CD14-positive monocyte (primary cell): ENCODE results near the gene PTPRN2. TPM values are rescaled to one million over a fixed set of nuclear protein-coding genes. Genes with fewer than 3 reads are reported as not detected.

Experiments
- DNase-seq, 3 donors: peaks; one replicate each; pipeline ENCODE4 v3.0.0-alpha.2; 2011 to 2022
- H2AFZ ChIP-seq: 2 replicates; pipeline ENCODE4 v1.6.0; 2012; ENCODE audit warnings: mild to moderate bottlenecking, low read depth, low read length, inconsistent platforms; ENCODE audit not compliant: insufficient read depth, poor library complexity, severe bottlenecking
- H3K27ac ChIP-seq, 2 donors: 1 replicate in 1 of 2; 2 replicates in 1 of 2; pipeline ENCODE4 v1.5.1; 2012 to 2013; ENCODE audit warnings: low read length in 2 of 2, control low read depth in 1 of 2, inconsistent platforms in 1 of 2, low read depth in 1 of 2, mild to moderate bottlenecking in 1 of 2
- H3K27me3 ChIP-seq, 2 donors: one replicate each; pipeline versions ENCODE4 v1.6.0 to v1.6.1; 2011 to 2013; ENCODE audit warnings: low read length in 2 of 2; ENCODE audit not compliant: control insufficient read depth in 2 of 2, insufficient read depth in 2 of 2
- H3K36me3 ChIP-seq, 2 donors: replicated peaks in 1 of 2; 1 replicate in 1 of 2; 2 replicates in 1 of 2; pipeline versions ENCODE4 v1.5.1 to v1.6.1; 2012 to 2013; ENCODE audit warnings: low read length in 2 of 2, control low read depth in 1 of 2, inconsistent platforms in 1 of 2, mild to moderate bottlenecking in 1 of 2; ENCODE audit not compliant: insufficient read depth in 2 of 2, control insufficient read depth in 1 of 2
- H3K4me1 ChIP-seq, 2 donors: 1 replicate in 1 of 2; 2 replicates in 1 of 2; pipeline versions ENCODE4 v1.5.1 to v1.6.1; 2012 to 2013; ENCODE audit warnings: low read length in 2 of 2, control low read depth in 1 of 2, inconsistent platforms in 1 of 2, mild to moderate bottlenecking in 1 of 2, moderate library complexity in 1 of 2; ENCODE audit not compliant: insufficient read depth in 2 of 2, control insufficient read depth in 1 of 2
- H3K4me2 ChIP-seq: replicated peaks from 2 replicates; pipeline ENCODE3; 2012; ENCODE audit warnings: low read length, moderate library complexity, mild to moderate bottlenecking; ENCODE audit not compliant: poor library complexity, severe bottlenecking; ENCODE audit errors: extremely low read depth
- H3K4me3 ChIP-seq, 3 experiments: fragments of 200-600 bp in 1 of 3; sonication (generic) in 1 of 3; replicated peaks in 1 of 3; 1 replicate in 2 of 3; 2 replicates in 1 of 3; pipeline ENCODE4 v1.5.1; 2011 to 2013; ENCODE audit warnings: low read length in 3 of 3, mild to moderate bottlenecking in 3 of 3, control low read depth in 2 of 3, low read depth in 2 of 3, inconsistent platforms in 1 of 3, moderate library complexity in 1 of 3
- H3K79me2 ChIP-seq: 2 replicates; pipeline ENCODE4 v1.6.0; 2012; ENCODE audit warnings: mild to moderate bottlenecking, control low read depth, inconsistent platforms, low read length, moderate library complexity; ENCODE audit not compliant: insufficient read depth
- H3K9ac ChIP-seq: 2 replicates; pipeline ENCODE4 v1.6.0; 2017; ENCODE audit warnings: low read length, mild to moderate bottlenecking; ENCODE audit not compliant: insufficient read depth, poor library complexity, severe bottlenecking
- H3K9me3 ChIP-seq, 2 donors: replicated peaks in 1 of 2; 1 replicate in 1 of 2; 2 replicates in 1 of 2; pipeline versions ENCODE4 v1.5.1 to v1.6.1; 2012 to 2013; ENCODE audit warnings: low read length in 2 of 2, control low read depth in 1 of 2; ENCODE audit not compliant: control insufficient read depth in 1 of 2, insufficient read depth in 1 of 2
- H4K20me1 ChIP-seq: 2 replicates; pipeline ENCODE4 v1.6.0; 2012; ENCODE audit warnings: mild to moderate bottlenecking, low read length, control low read depth, moderate library complexity; ENCODE audit not compliant: insufficient read depth
- H3K27ac Mint-ChIP-seq, 7 donors: one replicate each; pipeline ENCODE4 v1.8.0; 2020; ENCODE audit warnings: mild to moderate bottlenecking in 7 of 7, mixed read lengths in 7 of 7, moderate library complexity in 6 of 7, inconsistent platforms in 2 of 7
- H3K27me3 Mint-ChIP-seq, 3 donors: one replicate each; pipeline ENCODE4 v1.8.0; 2021 to 2022; ENCODE audit warnings: low read depth in 3 of 3, mild to moderate bottlenecking in 3 of 3, mixed read lengths in 3 of 3, moderate library complexity in 3 of 3, inconsistent platforms in 1 of 3
- H3K36me3 Mint-ChIP-seq, 2 donors: one replicate each; pipeline ENCODE4 v1.8.0; 2020; ENCODE audit warnings: mixed read lengths in 2 of 2, inconsistent platforms in 1 of 2, mild to moderate bottlenecking in 1 of 2
- H3K4me1 Mint-ChIP-seq: one replicate; pipeline ENCODE4 v1.8.0; 2020; ENCODE audit warnings: mild to moderate bottlenecking, mixed read lengths
- H3K4me3 Mint-ChIP-seq, 2 donors: one replicate each; pipeline ENCODE4 v1.8.0; 2020; ENCODE audit warnings: mild to moderate bottlenecking in 2 of 2, mixed read lengths in 2 of 2, moderate library complexity in 1 of 2
- H3K9me3 Mint-ChIP-seq, 7 donors: one replicate each; pipeline ENCODE4 v1.8.0; 2020 to 2022; ENCODE audit warnings: mixed read lengths in 7 of 7, mild to moderate bottlenecking in 6 of 7, moderate library complexity in 6 of 7, inconsistent platforms in 2 of 7
- CTCF ChIP-seq: fragments of 200-600 bp; IDR thresholded peaks from one replicate; pipeline ENCODE4 v1.8.0; 2022; ENCODE audit warnings: antibody characterized with exemption, mild to moderate bottlenecking
- WGBS: methylation state at CpG from one replicate; pipeline ENCODE4 v1.1.5; 2013; ENCODE audit warnings: missing lambda C conversion rate; ENCODE audit not compliant: insufficient coverage; 5-methylcytosine and 5-hydroxymethylcytosine counted together
- intact Hi-C, 2 donors: fragments of 100-400 bp; cut with micrococcal nuclease; formaldehyde crosslinking; loops; one replicate each; pipeline versions ENCODE4 v1.15.0 to v1.15.1; 2023
- polyA plus RNA-seq, 3 donors: library from polyadenylated mRNA; depleted of rRNA in 1 of 3; unstranded in 2 of 3; stranded (reverse) in 1 of 3; fragments of 300-500 nt in 2 of 3; fragments of >200 nt in 1 of 3; fragmentation: Illumina TruSeq in 2 of 3; gene quantifications; 1 replicate in 2 of 3; 2 replicates in 1 of 3; pipeline ENCODE4 v1.2.3, GENCODE V29; 2012 to 2021

PTPRN2 gene
- polyA plus RNA-seq, 3 donors = 0.25 to 1.4 (median 0.97) TPM

GRCh38 chr7:157751406-157751805, 836.2 kb downstream of the PTPRN2 start:
- Mint-ChIP-seq H3K27ac (no peak overlapping the region), H3K4me1 (no peaks in the 10 kb centered on the region), H3K36me3 (no peaks in the 10 kb centered on the region), H3K4me3 (no peak overlapping the region), H3K27me3 (peaks cover 0 to 9% (median 5%) of the 10 kb centered on the region in 3 donors), H3K9me3 (no peaks in the 10 kb centered on the region)
- H3K4me2 ChIP-seq = no peak overlapping the region
- no peaks in the 10 kb centered on the region for H4K20me1 ChIP-seq
- no peak for DNase-seq
- no peaks in the 10 kb centered on the region for H3K4me1 ChIP-seq
- H3K36me3 ChIP-seq = no peaks in the 10 kb centered on the region
- H3K9ac ChIP-seq = no peak overlapping the region
- intact Hi-C loops = no loop called here
- H3K4me3 ChIP-seq = no peak overlapping the region
- no peak overlapping the region for H3K27ac ChIP-seq
- no peaks in the 10 kb centered on the region for H3K79me2 ChIP-seq
- 75% methylated on average over 4 of the region's 22 CpGs for WGBS
- no peak for TF ChIP-seq CTCF
- no peaks in the 10 kb centered on the region for H3K9me3 ChIP-seq
- no peaks in the 10 kb centered on the region for H3K27me3 ChIP-seq
- no peak overlapping the region for H2AFZ ChIP-seq

GRCh38 chr7:157750291-157750690, 837.3 kb downstream of the PTPRN2 start:
- Histone ChIP-seq H3K4me1 (no peaks in the 10 kb centered on the region), H2AFZ (no peak overlapping the region), H3K9ac (peak overlapping the region; percentile 1), H3K4me3 (no peak overlapping the region), H4K20me1 (no peaks in the 10 kb centered on the region), H3K4me2 (no peak overlapping the region), H3K27ac (no peak overlapping the region), H3K79me2 (no peaks in the 10 kb centered on the region), H3K27me3 (no peaks in the 10 kb centered on the region), H3K9me3 (no peaks in the 10 kb centered on the region), H3K36me3 (no peaks in the 10 kb centered on the region)
- H3K27me3 Mint-ChIP-seq = peaks cover 1 to 9% (median 5%) of the 10 kb centered on the region in 3 donors
- intact Hi-C loops = no loop called here
- H3K9me3 Mint-ChIP-seq = no peaks in the 10 kb centered on the region
- WGBS = 72% methylated on average over 4 of the region's 6 CpGs
- TF ChIP-seq CTCF = no peak
- DNase-seq = no peak
- H3K4me3 Mint-ChIP-seq = no peak overlapping the region
- H3K27ac Mint-ChIP-seq = no peak overlapping the region
- H3K36me3 Mint-ChIP-seq = no peaks in the 10 kb centered on the region
- H3K4me1 Mint-ChIP-seq = no peaks in the 10 kb centered on the region
